ENCODE results near the gene CDK11A. TPM values are rescaled to one million over a fixed set of nuclear protein-coding genes. Genes with fewer than 3 reads are reported as not detected.

Gene CDK11A
- polyA plus RNA-seq, 3 donors: 4.4 to 80.1 (median 13.3) TPM

GRCh38 chr1:1755426-1755825 is 31.3 kb upstream of the CDK11A start:
- H3K9me3 Mint-ChIP-seq: no peaks in the 10 kb centered on the region
- H3K4me1 ChIP-seq (ENCODE audit: control insufficient read depth in 1 of 2, insufficient read depth in 2 of 2, low read length in 2 of 2): peaks cover 0 to 5% of the 10 kb centered on the region in 2 donors
- no peaks in the 10 kb centered on the region for H3K9me3 ChIP-seq (replicated peaks in 1 of 2; ENCODE audit: control insufficient read depth in 1 of 2, insufficient read depth in 1 of 2, low read length in 2 of 2)
- no peak overlapping the region for H3K4me2 ChIP-seq (replicated peaks; ENCODE audit: extremely low read depth, low read length, poor library complexity, severe bottlenecking)
- H3K27me3 ChIP-seq (ENCODE audit: control insufficient read depth in 2 of 2, insufficient read depth in 2 of 2, low read length in 2 of 2): no peaks in the 10 kb centered on the region
- H3K4me3 ChIP-seq (replicated peaks in 1 of 3; ENCODE audit: low read depth in 2 of 3, low read length in 3 of 3): no peak overlapping the region
- peaks cover 10% of the 10 kb centered on the region for H3K4me1 Mint-ChIP-seq
- peak overlapping the region in 1 of 7 donors; percentile 55 for H3K27ac Mint-ChIP-seq
- intact Hi-C loops (cut with micrococcal nuclease): no loop called here
- peaks cover 55% of the 10 kb centered on the region for H3K79me2 ChIP-seq (ENCODE audit: insufficient read depth, low read length)
- 91% methylated on average over 16 of the region's 19 CpGs for WGBS (ENCODE audit: insufficient coverage)
- H3K36me3 Mint-ChIP-seq: peaks cover 67 to 81% of the 10 kb centered on the region in 2 donors
- TF ChIP-seq CTCF (IDR thresholded peaks at IDR 0.05): no peak
- H3K36me3 ChIP-seq (replicated peaks in 1 of 2; ENCODE audit: control insufficient read depth in 1 of 2, insufficient read depth in 2 of 2, low read length in 2 of 2): peaks cover 79 to 85% of the 10 kb centered on the region in 2 donors
- H3K27ac ChIP-seq (ENCODE audit: low read depth in 1 of 2, low read length in 2 of 2): no peak overlapping the region
- no peak overlapping the region for H3K4me3 Mint-ChIP-seq
- H3K9ac ChIP-seq (ENCODE audit: insufficient read depth, low read length, poor library complexity, severe bottlenecking): no peak overlapping the region
- H2AFZ ChIP-seq (ENCODE audit: insufficient read depth, low read depth, low read length, poor library complexity, severe bottlenecking): no peak overlapping the region
- H3K27me3 Mint-ChIP-seq (ENCODE audit: low read depth in 3 of 3): peaks cover 0 to 2% (median 0%) of the 10 kb centered on the region in 3 donors
- DNase-seq: no peak
- peaks cover 86% of the 10 kb centered on the region for H4K20me1 ChIP-seq (ENCODE audit: insufficient read depth, low read length)

DNA sequence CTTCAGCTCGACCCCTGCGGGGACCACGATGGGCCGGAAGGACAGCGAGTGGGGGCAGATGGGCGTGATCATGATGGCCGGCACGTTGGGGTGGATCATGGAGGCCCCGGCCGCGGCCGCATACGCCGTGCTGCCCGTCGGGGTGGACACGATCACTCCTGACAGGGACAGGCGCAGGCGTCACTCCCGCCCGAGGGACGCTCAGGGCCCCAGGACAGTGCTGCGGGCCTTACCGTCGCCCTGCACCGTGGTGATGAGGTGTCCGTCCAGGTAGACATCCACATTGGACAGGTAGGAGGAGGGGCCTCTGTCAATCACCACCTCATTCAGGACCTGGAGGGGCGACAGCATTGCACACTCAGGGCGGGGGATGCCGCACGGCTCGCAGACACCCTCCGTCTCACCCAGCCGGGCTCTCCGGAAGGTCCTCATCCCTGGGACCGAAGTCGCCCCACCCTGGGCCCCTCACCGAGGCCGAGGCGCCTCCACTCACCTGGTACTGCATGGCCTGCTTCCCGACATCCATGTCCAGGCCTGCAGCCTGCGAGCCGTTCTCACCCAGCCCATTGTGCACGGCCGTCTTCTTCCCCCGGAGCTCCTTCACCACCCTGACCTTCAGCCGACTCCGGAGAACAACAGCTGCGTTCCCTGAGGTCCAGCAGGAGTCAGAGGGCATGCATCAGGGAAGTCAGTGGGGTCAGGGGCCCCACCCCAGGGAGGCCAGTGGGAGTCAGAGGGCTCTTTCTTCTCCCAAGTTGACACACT is 30.1 kb upstream of the CDK11A start:
- H3K9me3 Mint-ChIP-seq: no peaks in the 10 kb centered on the region
- Histone ChIP-seq H3K27ac (ENCODE audit: low read depth in 1 of 2, low read length in 2 of 2) (no peak overlapping the region), H3K79me2 (ENCODE audit: insufficient read depth, low read length) (peaks cover 44% of the 10 kb centered on the region), H3K4me3 (replicated peaks in 1 of 3; ENCODE audit: low read depth in 2 of 3, low read length in 3 of 3) (no peak overlapping the region), H3K36me3 (replicated peaks in 1 of 2; ENCODE audit: control insufficient read depth in 1 of 2, insufficient read depth in 2 of 2, low read length in 2 of 2) (peaks cover 67 to 73% of the 10 kb centered on the region in 2 donors), H3K27me3 (ENCODE audit: control insufficient read depth in 2 of 2, insufficient read depth in 2 of 2, low read length in 2 of 2) (no peaks in the 10 kb centered on the region), H4K20me1 (ENCODE audit: insufficient read depth, low read length) (peaks cover 74% of the 10 kb centered on the region), H2AFZ (ENCODE audit: insufficient read depth, low read depth, low read length, poor library complexity, severe bottlenecking) (no peak overlapping the region), H3K4me1 (ENCODE audit: control insufficient read depth in 1 of 2, insufficient read depth in 2 of 2, low read length in 2 of 2) (peaks cover 0 to 5% of the 10 kb centered on the region in 2 donors), H3K4me2 (replicated peaks; ENCODE audit: extremely low read depth, low read length, poor library complexity, severe bottlenecking) (no peak overlapping the region), H3K9me3 (replicated peaks in 1 of 2; ENCODE audit: control insufficient read depth in 1 of 2, insufficient read depth in 1 of 2, low read length in 2 of 2) (no peaks in the 10 kb centered on the region), H3K9ac (ENCODE audit: insufficient read depth, low read length, poor library complexity, severe bottlenecking) (no peak overlapping the region)
- intact Hi-C loops (cut with micrococcal nuclease): no loop called here
- H3K36me3 Mint-ChIP-seq: peaks cover 57 to 69% of the 10 kb centered on the region in 2 donors
- H3K27ac Mint-ChIP-seq: no peak overlapping the region
- H3K4me3 Mint-ChIP-seq: no peak overlapping the region
- TF ChIP-seq CTCF (IDR thresholded peaks at IDR 0.05): no peak
- H3K27me3 Mint-ChIP-seq (ENCODE audit: low read depth in 3 of 3): peaks cover 0 to 2% (median 0%) of the 10 kb centered on the region in 3 donors
- WGBS (ENCODE audit: insufficient coverage): 97% methylated on average over 41 of the region's 49 CpGs
- no peak for DNase-seq
- H3K4me1 Mint-ChIP-seq: peaks cover 8% of the 10 kb centered on the region

All from CD14-positive monocyte (primary cell).